ENCODE data around the gene LEKR1.
A peak's percentile ranks its signal among the peaks of the same experiment; 100 is the strongest.
"Not testable (repeated sequence)": the region's sequence is repeated elsewhere in the genome, so short reads cannot be mapped to it uniquely, and the experiment has no call there.

The LEKR1 gene

GRCh38 chr3:156837115-156837514 lies 11.0 kb downstream of the LEKR1 start:
- peak; percentile 69 for DNase-seq (ENCODE audit: low spot score)

GRCh38 chr3:156838035-156838434 lies 11.9 kb downstream of the LEKR1 start:
- DNase-seq (ENCODE audit: low spot score): no peak

GRCh38 chr3:156840826-156841689 lies 14.9 kb downstream of the LEKR1 start:
- no peak for DNase-seq (ENCODE audit: low spot score)

- DNase-seq (ENCODE audit: low spot score): no peak
These were observed 17.1 kb downstream of the LEKR1 start for GRCh38 chr3:156843071-156843808.

GRCh38 chr3:156847752-156848448 lies 21.7 kb downstream of the LEKR1 start:
- DNase-seq (ENCODE audit: low spot score): no peak

GRCh38 chr3:156859578-156859977 lies 33.4 kb downstream of the LEKR1 start:
- no peak for DNase-seq (ENCODE audit: low spot score)

GRCh38 chr3:156860873-156861272 lies 34.7 kb downstream of the LEKR1 start:
- DNase-seq (ENCODE audit: low spot score): no peak

GRCh38 chr3:156862338-156862737 lies 36.2 kb downstream of the LEKR1 start:
- DNase-seq (ENCODE audit: low spot score): no peak

GRCh38 chr3:156865732-156866131 lies 39.6 kb downstream of the LEKR1 start:
- DNase-seq (ENCODE audit: low spot score): no peak

- no peak for DNase-seq (ENCODE audit: low spot score)
These were observed 41.0 kb downstream of the LEKR1 start for GRCh38 chr3:156867174-156867573.

- no peak for DNase-seq (ENCODE audit: low spot score)
These were observed 41.8 kb downstream of the LEKR1 start for GRCh38 chr3:156867920-156868319.

- no peak for DNase-seq (ENCODE audit: low spot score)
These were observed 47.8 kb downstream of the LEKR1 start for GRCh38 chr3:156873906-156874305.

GRCh38 chr3:156879491-156879890 lies 53.3 kb downstream of the LEKR1 start:
- not testable (repeated sequence) for DNase-seq (ENCODE audit: low spot score)

- DNase-seq (ENCODE audit: low spot score): no peak
These were observed 59.6 kb downstream of the LEKR1 start for GRCh38 chr3:156885761-156886160.

- DNase-seq (ENCODE audit: low spot score): no peak
These were observed 62.0 kb downstream of the LEKR1 start for GRCh38 chr3:156888176-156888575.

GRCh38 chr3:156888576-156888975 lies 62.4 kb downstream of the LEKR1 start:
- DNase-seq (ENCODE audit: low spot score): no peak

GRCh38 chr3:156892701-156893100 lies 66.5 kb downstream of the LEKR1 start:
- peak; percentile 49 for DNase-seq (ENCODE audit: low spot score)

GRCh38 chr3:156895374-156895773 lies 69.2 kb downstream of the LEKR1 start:
- not testable (repeated sequence) for DNase-seq (ENCODE audit: low spot score)

- DNase-seq (ENCODE audit: low spot score): not testable (repeated sequence)
These were observed 71.7 kb downstream of the LEKR1 start for GRCh38 chr3:156897851-156898250.

GRCh38 chr3:156898296-156898880 lies 72.2 kb downstream of the LEKR1 start:
- no peak for DNase-seq (ENCODE audit: low spot score)

- no peak for DNase-seq (ENCODE audit: low spot score)
These were observed 73.8 kb downstream of the LEKR1 start for GRCh38 chr3:156899951-156900350.

- DNase-seq (ENCODE audit: low spot score): no peak
These were observed 76.8 kb downstream of the LEKR1 start for GRCh38 chr3:156902916-156903315.
